ENCODE measurements around the gene TXNDC8.
"Not testable (repeated sequence)": the region's sequence is repeated elsewhere in the genome, so short reads cannot be mapped to it uniquely, and the experiment has no call there.

TXNDC8 gene

DNA sequence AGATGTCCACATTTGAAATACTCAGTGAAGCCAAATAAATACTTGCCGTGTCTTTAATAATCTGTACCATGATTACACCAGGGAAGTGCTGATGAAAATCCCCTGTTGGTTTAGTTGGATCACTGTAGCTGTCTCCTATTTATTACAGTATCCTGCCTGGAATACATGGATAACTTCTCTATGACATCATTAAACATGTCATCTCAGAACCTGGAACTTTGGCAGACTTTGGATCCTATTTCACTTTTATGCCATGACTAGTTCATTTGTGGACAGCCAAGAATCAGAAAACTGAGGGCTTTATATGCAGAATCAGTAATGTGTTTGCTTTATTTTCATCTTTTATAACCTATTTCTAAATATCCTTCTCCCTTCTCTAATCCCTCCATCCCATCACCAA, at the start of gene TXNDC8:
Gene TXNDC8 (minus strand): TSS at position 137 of the 400 bp plus-strand sequence.
- no peak for DNase-seq

- DNase-seq: no peak
Observed at GRCh38 chr9:110383491-110383890, 45.8 kb upstream of the TXNDC8 start.

DNA sequence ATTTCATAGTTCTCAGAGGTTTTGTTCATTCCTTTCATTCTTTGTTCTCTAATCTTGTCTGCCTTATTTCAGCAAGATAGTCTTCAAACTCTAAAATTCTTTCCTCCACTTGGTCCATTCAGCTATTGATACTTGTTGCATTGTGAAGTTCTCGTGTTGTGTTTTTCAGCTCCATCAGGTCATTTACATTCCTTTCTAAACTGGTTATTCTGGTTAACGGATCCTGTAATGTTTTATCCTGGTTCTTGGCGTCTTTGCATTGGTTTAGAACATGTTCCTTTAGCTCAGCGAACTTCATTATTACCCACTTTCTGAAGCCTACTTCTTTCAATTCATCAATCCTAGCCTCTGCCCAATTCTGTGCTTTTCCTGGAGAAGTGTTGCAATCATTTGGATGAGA, 45.1 kb upstream of the TXNDC8 start:
- DNase-seq: no peak

- DNase-seq: no peak
Observed at GRCh38 chr9:110371411-110372007, 33.8 kb upstream of the TXNDC8 start.

- no peak for DNase-seq
Observed at GRCh38 chr9:110370315-110370714, 32.7 kb upstream of the TXNDC8 start.

DNA sequence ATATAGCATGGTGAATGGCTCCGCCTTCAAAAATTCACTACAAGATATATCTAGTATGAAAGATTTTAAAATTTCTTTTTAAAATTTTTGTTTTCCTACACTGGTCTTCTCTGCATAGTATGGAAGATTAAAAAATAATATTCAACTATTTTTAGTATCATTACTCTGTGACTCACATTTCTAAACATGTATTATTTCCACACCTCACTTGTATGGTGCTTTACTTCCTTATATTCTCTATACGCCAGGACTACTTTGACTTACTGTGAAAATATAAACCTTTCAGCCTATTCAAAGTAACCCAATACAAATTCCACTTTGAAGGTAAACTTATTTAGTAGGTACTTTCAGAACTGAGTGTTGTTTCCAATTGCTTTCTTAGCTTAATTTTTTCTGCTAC, 26.8 kb upstream of the TXNDC8 start:
- no peak for DNase-seq

- DNase-seq: not testable (repeated sequence)
Observed at GRCh38 chr9:110358992-110359391, 21.3 kb upstream of the TXNDC8 start.

DNA sequence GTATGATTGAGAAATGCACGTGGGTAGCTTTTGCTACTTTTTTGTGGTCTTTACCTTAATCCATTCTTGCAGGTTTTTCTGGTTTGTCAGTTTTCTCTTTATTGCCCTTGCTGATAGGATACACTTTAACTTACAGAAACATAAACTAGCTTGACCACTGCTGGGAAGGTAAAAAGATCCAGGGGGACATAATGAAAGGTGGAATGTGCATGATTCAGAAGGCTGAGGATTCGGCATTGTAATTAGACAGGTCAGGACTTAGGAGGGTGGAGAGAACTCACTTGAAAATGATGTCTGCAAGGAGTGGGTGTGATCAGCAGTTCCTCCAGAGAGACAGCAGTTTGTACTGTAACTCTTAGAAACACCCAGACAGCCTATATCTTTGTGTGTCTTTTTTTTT, 19.8 kb upstream of the TXNDC8 start:
- no peak for DNase-seq

GRCh38 chr9:110356639-110357395, 19.2 kb upstream of the TXNDC8 start:
- DNase-seq: no peak

DNA sequence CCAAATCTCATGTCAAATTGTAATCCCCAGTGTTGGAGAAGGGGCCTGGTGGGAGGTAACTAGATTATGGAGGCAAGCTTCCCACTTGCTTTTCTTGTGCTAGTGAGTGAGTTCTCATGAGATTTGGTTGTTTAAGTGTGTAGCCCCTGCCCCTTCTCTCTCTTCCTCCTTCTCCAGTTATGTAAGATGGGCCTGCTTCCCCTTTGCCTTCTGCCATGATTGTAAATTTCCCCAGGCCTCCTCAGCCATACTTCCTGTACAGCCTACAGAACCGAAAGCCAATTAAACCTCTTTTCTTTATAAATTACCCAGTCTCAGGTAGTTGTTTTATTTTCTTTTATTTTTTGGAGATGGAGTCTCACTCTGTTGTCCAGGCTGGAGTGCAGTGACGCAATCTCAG, 18.2 kb upstream of the TXNDC8 start:
- no peak for DNase-seq

DNA sequence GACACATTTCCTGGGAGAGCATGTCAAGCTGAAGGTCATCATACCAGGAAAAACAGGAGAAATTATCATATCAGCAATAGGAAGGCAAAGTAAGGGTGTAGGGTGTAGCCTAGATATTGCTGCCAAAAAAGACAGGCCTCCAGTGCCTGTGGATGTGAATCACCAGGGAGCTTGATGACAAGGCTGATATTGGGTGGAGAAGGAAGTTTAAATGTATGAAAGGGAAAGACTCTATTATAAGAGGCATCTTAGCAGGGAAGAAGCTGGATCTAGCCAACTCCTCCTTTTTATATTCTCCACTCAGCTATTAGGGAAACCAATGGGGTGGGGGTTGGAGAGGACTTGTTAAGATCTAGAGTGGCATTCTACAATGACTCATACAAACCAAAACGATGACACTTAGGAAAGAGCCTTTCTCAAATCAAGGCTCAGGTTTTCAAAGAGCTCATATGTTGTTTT, 13.4 kb upstream of the TXNDC8 start:
- DNase-seq: no peak

DNA sequence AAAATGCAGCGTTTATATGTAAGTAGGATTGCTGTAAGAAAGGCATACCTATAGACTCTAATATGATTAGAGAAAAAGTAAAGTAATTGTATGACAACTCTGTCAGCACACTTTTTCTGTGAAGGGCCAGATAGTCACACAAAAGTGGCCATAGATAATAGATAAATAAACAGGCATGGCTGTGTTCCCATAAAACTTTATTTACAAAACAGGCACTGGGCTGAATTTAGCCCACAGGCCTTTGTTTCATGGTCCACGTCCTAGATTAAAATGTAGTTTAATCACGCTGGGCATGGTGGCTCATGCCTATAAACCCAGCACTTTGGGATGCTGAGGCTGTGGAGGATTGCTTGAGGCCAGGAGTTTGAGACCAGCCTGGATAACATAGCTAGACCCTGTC, 8.7 kb upstream of the TXNDC8 start:
- DNase-seq: no peak

GRCh38 chr9:110344821-110345220, 7.2 kb upstream of the TXNDC8 start:
- no peak for DNase-seq

DNA sequence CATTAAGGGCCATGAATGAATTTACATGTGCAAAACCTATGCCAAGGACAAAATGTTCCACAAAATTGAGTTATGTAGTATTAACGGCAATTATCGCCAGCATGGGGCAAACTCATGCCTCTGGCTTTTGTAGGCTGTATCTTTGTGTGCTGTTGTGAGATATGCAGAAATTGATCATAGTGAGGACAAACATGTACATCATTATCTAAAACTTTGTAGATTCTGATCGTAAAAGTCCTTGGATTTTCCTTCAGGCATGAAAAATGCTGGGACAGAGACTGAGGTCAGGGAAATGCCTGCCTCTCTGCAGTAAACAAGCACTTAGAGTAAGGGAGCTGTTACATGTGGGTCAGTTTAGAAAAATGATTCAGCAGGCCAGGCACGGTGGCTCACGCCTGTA, 5.9 kb upstream of the TXNDC8 start:
- DNase-seq: no peak

- no peak for DNase-seq
Observed at GRCh38 chr9:110340306-110340705, 2.6 kb upstream of the TXNDC8 start.

GRCh38 chr9:110338143-110338542, 480 bp upstream of the TXNDC8 start:
- DNase-seq: no peak

DNA sequence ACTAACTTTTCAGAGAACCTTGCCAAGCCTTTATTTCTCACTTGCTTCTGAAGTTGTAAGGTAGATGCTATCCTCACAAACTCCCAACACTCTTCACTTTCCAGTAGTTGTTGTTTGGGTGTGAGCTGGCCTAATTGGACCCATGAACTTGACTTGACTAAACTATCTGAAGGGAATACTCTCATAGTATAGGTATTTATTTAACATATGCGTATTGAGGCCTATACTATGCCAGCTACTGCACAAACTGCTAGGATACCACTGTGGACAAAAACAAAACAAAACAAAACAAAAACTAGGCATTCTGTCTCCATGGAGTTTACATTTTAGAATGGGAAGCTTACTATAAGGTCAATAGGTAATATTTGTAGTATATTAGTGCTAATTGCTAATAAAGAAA, 1.3 kb downstream of the TXNDC8 start:
- no peak for DNase-seq

GRCh38 chr9:110334871-110335270, 2.8 kb downstream of the TXNDC8 start:
- DNase-seq: peak; percentile 13

GRCh38 chr9:110334183-110334582, 3.5 kb downstream of the TXNDC8 start:
- no peak for DNase-seq

- DNase-seq: no peak
Observed at GRCh38 chr9:110332766-110333165, 4.9 kb downstream of the TXNDC8 start.

DNA sequence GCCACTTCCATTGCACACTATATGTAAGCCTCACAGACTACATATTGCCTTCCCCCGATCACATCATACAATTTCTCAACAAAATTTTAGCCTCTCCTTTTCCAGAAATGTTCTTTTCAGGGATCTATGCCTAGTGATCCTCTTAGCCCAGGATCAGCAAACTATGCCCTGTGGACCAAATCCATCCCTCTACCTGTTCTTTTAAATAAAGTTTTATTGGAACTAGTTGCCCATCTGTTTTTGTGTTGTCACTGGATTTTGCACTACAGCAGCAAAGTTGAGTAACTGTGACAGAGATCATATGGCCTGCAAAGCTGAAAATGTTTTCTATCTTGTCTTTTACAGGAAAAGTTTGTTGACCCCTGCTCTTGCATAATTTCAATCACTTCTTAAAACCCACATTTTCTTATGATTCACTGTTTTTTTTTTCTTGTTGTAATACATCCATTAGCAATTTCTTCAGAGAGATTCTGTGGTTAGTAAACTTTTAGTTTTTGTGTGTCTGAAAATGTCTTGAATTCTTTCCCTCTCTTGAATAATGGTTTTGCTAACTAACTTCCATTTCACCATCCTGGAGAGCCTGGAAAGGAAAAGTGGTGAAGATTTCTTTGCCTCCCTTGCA, 7.1 kb downstream of the TXNDC8 start:
- no peak for DNase-seq

DNA sequence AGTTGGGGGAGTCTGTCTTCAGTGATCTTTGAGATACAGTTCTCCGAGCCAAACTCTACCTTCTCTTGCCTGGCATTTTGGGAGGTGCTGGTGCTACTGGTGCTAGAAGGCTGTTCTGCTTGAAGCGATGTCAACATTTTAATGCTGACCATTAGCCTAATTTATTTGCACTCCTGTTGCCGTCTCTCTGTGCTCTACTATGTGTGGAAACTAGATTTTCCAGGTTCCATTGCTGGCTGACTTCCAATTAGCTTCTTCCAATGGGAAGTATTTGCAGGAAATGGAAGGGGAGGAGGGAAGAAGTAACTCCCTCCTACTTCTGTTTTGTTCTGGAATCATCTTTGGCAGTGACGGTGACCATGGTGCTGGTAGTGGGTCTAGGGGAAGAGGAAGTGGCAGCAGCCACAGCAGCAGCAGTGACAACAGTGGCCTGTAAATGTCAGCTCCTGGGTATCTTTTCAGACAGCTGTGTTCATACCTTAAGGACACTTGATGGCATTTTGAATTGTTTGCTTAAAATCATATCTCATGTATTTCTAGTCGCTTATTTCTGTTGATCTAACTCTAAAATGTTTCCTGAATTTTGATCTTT, 7.9 kb downstream of the TXNDC8 start:
- peak; percentile 47 for DNase-seq

GRCh38 chr9:110328763-110329162, 8.9 kb downstream of the TXNDC8 start:
- DNase-seq: no peak

DNA sequence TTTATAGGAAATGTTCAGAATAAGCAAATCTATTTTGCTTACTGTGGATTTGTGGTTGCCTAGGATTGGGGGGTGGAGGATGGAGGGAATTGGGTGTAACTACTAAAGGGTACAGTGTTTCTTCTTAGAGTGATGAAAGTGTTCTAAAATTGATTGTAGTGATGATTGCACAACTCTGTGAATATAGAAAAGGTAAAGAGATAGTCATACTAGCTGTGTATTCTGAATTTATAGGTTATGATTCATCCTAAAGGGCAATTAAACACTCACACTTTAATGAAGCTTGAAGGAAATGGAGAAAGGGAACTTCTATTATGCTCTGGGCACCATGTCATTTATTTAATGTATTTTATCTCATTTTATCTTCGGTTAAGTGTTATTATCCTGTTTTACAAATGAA, 9.9 kb downstream of the TXNDC8 start:
- no peak for DNase-seq

All from NCI-H2029 treated with DMSO at 0.1 percent for 48 hours (cell line).